GM12864 (cell line): ENCODE data around the gene CGNL1.

ENCODE experiments used
- DNase-seq: peaks from one replicate; pipeline ENCODE4 v3.0.0-alpha.2; 2011; ENCODE audit warnings: low read depth
- H3K4me3 ChIP-seq: 2 replicates; pipeline ENCODE4 v1.5.1; 2011; ENCODE audit warnings: mild to moderate bottlenecking, low read depth, low read length, control low read depth
- TF ChIP-seq, protein P1 (sequence below): IDR thresholded peaks from 2 replicates; pipeline ENCODE4 v1.5.1; 2011; ENCODE audit warnings: low read depth, mild to moderate bottlenecking, moderate library complexity, low read length, control low read depth, inconsistent platforms; ENCODE audit errors: missing control alignments

Gene CGNL1

DNA sequence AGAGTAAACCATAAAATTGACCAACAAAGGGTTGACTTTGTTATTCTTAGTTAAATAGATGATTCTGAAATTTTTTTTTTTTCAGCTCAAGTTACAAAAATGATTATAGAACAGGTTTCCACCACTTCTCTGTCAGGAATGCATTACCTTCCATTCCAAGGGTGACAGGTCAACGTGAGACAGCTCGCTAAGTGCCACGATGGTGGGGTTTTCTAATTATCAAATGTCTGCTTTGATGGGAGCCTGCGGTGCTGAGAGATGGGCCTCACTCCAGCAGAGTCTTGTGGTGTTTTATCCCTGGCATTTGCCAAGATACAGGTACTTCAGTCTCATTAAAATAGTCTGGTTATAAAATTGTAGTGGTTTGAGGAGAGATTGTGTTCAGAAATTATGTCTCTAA is 80.3 kb downstream of the CGNL1 start:
- H3K4me3 ChIP-seq = no peak overlapping the region
- TF ChIP-seq, protein P1, sequence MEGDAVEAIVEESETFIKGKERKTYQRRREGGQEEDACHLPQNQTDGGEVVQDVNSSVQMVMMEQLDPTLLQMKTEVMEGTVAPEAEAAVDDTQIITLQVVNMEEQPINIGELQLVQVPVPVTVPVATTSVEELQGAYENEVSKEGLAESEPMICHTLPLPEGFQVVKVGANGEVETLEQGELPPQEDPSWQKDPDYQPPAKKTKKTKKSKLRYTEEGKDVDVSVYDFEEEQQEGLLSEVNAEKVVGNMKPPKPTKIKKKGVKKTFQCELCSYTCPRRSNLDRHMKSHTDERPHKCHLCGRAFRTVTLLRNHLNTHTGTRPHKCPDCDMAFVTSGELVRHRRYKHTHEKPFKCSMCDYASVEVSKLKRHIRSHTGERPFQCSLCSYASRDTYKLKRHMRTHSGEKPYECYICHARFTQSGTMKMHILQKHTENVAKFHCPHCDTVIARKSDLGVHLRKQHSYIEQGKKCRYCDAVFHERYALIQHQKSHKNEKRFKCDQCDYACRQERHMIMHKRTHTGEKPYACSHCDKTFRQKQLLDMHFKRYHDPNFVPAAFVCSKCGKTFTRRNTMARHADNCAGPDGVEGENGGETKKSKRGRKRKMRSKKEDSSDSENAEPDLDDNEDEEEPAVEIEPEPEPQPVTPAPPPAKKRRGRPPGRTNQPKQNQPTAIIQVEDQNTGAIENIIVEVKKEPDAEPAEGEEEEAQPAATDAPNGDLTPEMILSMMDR = no peak
- no peak for DNase-seq

DNA sequence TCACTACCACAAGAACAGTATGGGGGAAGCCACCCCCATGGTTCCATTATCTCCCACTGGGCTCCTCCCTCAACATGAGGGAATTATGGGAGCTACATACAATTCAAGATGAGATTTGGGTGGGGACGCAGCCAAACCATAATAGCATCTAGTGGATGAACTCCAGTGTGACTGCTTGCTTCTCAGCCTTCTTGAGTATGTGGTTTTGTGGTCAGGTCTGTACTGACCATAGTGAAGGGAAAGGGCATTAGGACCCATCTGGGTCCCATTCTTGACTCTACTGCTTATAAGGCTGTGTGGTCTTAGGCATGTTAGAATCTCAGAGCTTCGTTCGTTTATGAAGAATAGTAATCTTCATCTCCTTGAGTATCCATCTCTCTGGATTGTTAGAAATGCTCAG is 81.4 kb downstream of the CGNL1 start:
- TF ChIP-seq, protein P1 = no peak
- no peak overlapping the region for H3K4me3 ChIP-seq
- DNase-seq = no peak

GRCh38 chr15:57458356-57458781 is 82.1 kb downstream of the CGNL1 start:
- TF ChIP-seq, protein P1 = no peak
- no peak for DNase-seq
- no peak overlapping the region for H3K4me3 ChIP-seq

DNA sequence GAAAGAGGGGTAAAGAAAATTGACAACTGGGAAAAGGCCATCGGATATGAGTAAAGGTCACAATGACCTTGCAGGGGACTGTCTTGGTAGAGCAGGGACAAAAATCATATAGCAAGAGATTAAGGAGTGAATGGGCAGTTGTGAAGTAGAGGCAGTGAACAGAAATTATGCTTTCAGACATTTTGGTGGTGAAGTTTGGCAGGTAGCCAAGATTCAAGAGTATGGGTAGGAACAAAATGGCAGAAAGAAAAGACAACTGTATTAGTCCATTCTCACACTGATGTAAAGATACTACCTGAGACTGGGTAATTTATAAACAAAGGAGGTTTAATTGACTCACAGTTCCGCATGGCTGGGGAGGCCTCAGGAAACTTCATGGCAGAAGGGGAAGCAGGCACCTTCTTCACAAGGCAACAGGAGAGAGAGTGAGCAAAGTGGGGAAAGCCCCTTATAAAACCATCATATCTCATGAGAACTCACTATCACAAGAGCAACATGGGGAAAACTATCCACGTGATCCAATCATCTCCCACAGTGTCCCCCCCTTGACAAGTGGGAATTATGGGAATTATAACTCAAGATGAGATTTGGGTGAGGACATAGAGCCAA is 84.0 kb downstream of the CGNL1 start:
- TF ChIP-seq, protein P1 = no peak
- H3K4me3 ChIP-seq = no peak overlapping the region
- no peak for DNase-seq

DNA sequence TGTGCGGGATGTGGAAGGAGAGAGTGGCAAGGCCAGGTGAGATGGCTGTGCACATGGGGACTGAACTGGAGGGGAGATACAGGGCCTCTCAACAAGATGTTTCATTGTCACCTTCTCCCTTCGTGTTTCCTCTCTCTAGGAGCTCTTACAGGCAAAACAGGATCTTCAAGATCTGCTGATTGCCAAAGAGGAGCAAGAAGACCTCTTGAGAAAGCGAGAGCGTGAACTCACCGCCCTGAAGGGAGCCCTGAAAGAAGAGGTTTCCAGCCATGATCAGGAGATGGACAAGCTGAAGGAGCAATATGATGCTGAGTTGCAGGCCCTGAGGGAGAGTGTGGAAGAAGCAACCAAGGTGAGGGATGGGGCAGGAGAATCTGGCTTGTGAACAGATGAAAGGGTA is 85.2 kb downstream of the CGNL1 start:
- H3K4me3 ChIP-seq = no peak overlapping the region
- DNase-seq = no peak
- TF ChIP-seq, protein P1 = no peak

DNA sequence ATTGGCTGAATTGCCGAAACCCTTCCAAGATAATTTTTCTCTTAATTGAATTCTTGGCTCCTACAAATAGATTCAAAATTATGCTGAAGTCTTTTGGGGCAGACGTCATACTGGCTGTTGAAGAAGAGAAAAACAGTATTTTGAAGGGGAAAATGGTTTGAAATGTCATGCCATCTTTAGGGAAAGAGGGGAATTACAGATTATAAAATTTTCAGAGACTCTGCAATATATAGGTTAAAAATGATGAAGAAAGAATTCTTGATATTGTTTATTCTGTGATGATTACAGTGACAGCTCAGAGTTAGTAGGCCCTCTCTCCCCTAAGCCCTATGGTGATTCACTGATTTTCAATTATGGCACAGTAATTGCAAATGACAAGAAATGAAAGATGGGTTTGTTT is 86.1 kb downstream of the CGNL1 start:
- TF ChIP-seq, protein P1 = no peak
- no peak overlapping the region for H3K4me3 ChIP-seq
- DNase-seq = no peak

DNA sequence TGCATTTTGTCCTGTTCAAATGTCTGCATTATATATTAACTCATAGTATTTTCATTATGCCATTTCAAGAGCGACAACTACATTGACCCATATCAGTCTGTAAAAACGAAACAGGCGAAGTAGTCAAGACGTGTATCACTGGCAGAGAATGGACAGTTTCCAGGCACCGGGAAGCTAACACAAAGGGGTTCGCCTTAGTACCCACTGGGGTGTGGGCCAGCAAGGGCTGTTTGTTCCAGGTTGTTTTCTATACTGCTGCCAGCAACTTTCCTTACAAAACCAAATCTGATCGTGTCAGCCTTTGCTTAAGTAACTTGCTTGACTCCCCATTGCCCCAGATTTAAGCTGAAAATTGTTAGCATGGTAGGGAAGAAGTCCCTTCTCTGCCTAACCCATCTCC is 87.1 kb downstream of the CGNL1 start:
- TF ChIP-seq, protein P1 = no peak
- DNase-seq = no peak
- H3K4me3 ChIP-seq = no peak overlapping the region
